ENCODE measurements around the gene SMCO1.
A peak's percentile ranks its signal among the peaks of the same experiment; 100 is the strongest.
"Not testable (repeated sequence)": the region's sequence is repeated elsewhere in the genome, so short reads cannot be mapped to it uniquely, and the experiment has no call there.

SMCO1 gene
- long read RNA-seq, donor 1 = 0 reads
- long read RNA-seq, donor 2, partial matches to known transcripts = 8 of 8 reads
- long read RNA-seq, donor 2, other reads (novel, unspliced or antisense) = 0 of 8 reads
- long read RNA-seq, donor 3 = 0 reads
- long read RNA-seq, donor 4 = 0 reads
- long read RNA-seq, donor 5 = 0 reads
- long read RNA-seq, donor 6 = 0 reads
- long read RNA-seq, donor 7 = 0 reads
- long read RNA-seq, donor 8 = 0 reads

DNA sequence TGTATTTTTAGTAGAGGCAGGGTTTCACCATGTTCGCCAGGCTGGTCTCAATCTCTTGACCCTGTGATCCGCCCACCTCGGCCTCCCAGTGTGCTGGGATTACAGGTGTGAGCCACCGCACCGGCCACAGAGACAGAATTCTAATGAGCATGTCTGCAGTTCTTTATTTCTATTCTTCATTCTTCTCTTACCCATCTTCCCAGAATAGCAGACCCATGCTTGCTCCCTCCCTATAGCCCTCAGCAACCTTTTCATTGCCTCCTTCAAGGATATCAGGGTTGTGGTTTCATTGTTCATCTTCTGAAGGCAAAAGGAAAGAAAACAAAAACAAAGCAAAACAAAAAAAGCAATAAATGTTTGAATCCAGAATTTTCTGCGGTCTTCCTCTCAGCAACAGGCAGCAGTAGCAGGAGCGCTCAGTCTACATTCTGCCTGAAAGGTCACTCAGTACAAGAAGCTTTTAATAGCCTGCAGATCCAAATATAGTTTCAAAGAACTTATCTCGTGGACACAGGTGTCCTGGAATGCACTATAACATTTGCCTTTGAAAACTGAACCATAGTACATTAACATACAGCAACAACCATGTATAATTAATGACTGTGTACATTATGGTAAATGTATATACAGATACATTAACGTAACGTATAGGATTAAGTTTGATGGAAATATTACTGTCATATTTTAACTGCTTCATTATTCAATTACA is at the start of gene SMCO1:
TSS of gene SMCO1 (minus strand) at position 434 of the 709 bp plus-strand sequence. CDS start at position 297, 137 bp downstream.
- DNase-seq = no peak

DNA sequence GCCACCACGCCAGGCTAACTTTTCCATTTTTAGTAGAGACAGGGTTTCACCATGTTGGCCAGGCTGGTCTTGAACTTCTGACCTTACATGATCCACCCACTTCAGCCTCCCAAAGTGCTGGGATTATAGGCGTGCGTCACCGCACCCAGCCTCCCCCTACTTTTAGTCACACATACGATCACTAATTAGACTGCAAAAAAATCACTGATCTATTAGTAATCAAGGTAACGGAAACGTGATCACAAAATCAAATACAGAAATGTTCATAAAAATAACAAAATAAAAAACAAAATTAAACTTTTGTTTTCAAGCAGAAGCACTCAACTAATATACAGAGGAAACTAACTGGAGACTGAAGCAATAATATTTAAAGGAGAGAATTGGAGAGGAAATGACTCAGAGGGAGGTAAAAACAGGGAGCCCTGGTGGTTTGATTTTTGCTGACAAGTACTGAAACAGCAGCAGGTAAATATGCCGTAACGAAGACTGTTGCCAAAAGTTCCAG is 48.6 kb upstream of the SMCO1 start:
- no peak for DNase-seq

DNA sequence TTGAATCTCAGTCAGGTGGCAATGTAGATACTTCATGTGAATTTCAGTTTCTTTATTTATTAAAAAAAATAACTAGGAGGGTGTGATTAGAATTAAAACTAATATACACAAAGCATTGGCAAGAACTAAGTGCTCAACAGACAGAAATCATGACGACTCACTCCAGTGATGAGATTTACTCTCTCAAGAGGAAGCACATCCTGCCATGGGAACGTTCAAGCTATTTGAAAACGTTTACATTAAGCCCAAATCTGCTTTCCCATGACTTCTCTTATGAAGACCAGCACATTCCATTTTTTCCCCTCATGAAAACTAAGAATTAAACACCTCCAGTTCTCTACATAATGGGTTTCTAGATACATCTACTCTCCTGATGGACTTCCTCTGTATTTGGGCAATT is 44.7 kb upstream of the SMCO1 start:
- DNase-seq = no peak

DNA sequence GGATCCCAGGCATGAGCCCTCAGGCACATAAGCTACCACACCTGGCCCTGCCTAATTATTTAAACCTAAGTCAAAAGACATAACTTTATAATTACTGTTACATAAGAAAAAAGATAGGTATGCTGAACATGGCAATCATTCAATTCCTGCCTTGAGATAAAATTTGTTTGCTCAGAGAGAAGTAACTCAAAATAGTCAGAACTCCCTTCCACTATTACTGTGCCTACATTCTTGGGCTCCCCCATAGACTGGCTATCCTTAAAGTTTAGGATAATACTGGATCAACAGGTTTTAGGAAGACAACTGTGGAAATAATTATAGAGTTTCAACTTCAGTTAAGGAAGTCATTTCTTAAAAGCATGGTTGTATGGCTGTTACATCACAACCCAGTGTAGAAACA is 43.3 kb upstream of the SMCO1 start:
- DNase-seq = no peak

GRCh38 chr3:196557236-196557635 is 42.1 kb upstream of the SMCO1 start:
- no peak for DNase-seq

- no peak for DNase-seq
Observed at GRCh38 chr3:196555295-196555694, 40.1 kb upstream of the SMCO1 start.

DNA sequence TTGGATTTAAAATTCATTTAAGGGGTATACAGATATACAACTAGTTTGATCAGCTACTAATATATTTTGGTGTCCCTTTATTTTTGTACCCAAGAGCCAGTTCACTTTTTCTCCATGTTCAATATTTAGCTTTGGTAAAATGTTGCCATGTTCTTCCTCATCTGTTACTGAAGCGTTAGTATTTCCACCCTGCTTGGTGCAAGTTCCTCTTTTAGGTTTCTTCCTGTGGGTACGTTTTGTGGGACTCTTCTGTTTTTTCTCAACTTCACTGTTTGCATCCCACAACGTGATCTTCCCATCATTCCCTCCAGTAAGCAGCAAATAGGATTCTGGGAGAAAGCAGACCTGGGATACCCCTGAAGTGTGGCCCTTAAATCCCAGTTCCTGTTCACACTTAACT is 39.1 kb upstream of the SMCO1 start:
- DNase-seq = no peak

GRCh38 chr3:196553551-196553950 is 38.4 kb upstream of the SMCO1 start:
- no peak for DNase-seq

DNA sequence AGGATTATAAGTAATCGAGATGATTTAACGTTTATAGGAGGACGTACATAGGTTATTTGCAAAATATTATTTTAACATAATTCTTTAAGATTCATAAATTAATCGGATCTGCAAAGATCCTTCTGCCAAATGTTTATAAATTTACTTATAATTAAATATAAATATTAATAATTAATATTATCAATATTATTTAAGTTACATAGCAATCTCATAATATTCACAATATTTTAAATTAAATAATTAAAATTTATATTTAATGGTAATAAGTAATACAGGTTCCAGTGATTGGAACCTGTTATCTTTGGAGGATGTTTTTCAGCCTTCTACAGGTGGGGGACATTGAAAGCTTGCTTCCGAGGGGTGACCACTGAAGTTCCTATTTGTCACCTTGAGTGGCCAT is 37.1 kb upstream of the SMCO1 start:
- no peak for DNase-seq

GRCh38 chr3:196550172-196550571 is 35.0 kb upstream of the SMCO1 start:
- DNase-seq = not testable (repeated sequence)

- DNase-seq = not testable (repeated sequence)
Observed at GRCh38 chr3:196549312-196549711, 34.2 kb upstream of the SMCO1 start.

DNA sequence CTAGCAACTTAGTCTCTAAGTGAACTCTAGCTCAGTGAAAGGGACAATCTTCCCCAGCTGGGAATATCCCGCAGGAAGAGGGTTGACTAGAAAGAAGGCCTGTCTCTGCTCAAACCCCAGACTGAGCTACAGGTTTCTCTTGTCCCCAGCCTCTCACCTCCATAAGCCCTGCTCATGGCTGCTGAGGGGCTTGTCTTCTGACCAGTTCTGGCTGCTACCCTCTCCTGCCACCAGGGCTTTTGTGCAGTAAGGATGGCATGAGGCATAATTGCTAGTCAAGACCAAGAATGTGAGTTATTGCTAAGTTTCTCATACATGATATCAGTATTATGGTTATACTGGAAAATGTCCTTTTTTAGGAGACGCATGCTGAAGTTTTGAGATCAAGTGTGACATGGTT is 31.9 kb upstream of the SMCO1 start:
- no peak for DNase-seq

GRCh38 chr3:196546537-196546936 is 31.4 kb upstream of the SMCO1 start:
- no peak for DNase-seq

GRCh38 chr3:196544491-196544992 is 29.4 kb upstream of the SMCO1 start:
- DNase-seq = no peak

GRCh38 chr3:196541684-196542445 is 26.7 kb upstream of the SMCO1 start:
- DNase-seq = no peak

GRCh38 chr3:196537319-196537984 is 22.3 kb upstream of the SMCO1 start:
- DNase-seq = no peak

GRCh38 chr3:196533260-196533681 is 18.1 kb upstream of the SMCO1 start:
- DNase-seq = no peak

DNA sequence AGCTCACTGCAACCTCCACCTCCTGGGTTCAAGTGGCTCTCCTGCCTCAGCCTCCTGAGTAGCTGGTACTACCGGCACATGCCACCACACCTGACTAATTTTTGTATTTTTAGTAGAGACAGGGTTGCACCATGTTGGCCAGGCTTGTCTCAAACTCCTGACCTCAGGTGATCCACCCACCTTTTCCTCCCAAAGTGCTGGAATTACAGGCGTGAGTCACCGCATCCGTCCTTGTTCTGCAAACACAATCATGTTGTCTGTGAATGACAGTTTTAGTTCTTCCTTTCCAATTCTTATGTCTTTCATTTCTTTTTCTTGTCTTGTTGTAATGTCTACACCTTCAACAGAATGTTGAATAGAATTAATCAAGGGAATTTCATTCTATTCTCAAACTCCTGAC is 16.3 kb upstream of the SMCO1 start:
- no peak for DNase-seq

DNA sequence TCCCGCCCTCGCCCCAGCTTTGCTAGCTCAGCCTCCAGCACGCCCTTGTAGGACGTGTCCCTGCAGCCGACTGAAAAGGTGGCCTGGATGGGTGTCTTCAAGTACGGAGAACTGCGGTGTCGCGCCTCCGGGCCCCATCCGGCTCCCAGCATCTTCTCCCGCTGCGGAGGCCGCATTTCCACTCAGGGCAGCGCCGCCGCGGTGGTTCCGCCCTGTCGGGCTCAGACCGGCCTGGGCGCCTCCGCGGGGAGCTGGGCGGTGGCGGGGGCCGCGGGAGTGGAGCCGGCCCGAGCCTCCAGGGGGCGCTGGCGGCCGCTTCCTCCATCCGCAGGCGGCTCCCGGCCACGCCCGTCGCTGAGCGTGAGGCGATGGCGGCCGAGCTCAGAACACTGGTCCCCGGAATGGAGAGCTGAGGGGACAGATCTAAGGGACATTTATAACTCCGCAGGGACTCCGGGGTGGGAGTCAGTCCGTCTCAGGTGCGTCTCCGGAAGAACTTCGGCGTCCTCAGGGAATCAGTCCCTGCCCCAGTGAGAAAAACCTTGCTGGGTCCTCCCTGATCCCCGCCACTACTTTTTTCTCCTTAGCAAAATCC is 13.6 kb upstream of the SMCO1 start:
- peak; percentile 86 for DNase-seq

DNA sequence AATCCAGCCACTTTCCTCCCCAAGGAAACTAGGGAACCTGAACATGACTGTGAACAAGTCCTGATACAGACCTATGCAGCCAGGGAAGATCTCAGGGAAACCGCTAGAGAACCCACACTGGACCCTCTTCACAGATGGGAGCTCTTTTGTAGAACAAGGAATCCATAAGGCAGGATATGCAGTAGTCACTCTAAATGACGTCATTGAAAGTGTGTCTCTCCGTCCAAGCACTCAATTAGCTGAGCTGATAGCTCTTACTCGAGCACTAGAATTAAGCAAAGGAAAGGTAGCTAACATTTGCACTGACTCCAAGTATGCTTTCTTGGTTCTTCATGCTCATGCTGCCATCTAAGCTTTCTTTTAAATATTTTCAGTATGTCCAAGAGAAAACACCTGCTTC is 10.0 kb upstream of the SMCO1 start:
- no peak for DNase-seq

- no peak for DNase-seq
Observed at GRCh38 chr3:196524527-196524926, 9.4 kb upstream of the SMCO1 start.

GRCh38 chr3:196523841-196524240 is 8.7 kb upstream of the SMCO1 start:
- DNase-seq = no peak

Measured in right kidney (tissue), 9 donors.